Inflammatory macrophage treated with lipopolysaccharide for 4 hours (primary cell): Measurements from ENCODE around the gene CAMK1G.

Experiments used
- DNase-seq: peaks from one replicate; pipeline ENCODE4 v3.0.0-alpha.2; 2020

The CAMK1G gene

DNA sequence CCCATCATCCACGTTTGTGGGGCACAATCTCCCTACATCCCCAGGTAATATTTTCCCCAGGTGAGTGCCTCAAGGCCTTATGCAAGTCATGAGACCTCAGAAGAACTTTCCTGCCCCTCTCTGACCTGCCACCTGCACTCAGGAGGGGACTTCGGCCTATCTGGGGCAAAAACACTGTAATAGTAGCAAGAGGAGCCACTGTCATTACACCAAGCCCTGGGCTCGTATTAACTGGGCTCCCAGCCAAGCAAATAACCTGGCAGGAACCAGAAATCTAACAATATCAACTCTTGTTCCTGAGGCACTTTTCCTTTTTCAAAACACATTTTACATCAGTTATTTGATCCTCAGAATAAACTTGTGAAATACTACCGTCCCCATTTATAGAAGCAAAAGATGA, 37.8 kb downstream of the CAMK1G start:
- DNase-seq = no peak

DNA sequence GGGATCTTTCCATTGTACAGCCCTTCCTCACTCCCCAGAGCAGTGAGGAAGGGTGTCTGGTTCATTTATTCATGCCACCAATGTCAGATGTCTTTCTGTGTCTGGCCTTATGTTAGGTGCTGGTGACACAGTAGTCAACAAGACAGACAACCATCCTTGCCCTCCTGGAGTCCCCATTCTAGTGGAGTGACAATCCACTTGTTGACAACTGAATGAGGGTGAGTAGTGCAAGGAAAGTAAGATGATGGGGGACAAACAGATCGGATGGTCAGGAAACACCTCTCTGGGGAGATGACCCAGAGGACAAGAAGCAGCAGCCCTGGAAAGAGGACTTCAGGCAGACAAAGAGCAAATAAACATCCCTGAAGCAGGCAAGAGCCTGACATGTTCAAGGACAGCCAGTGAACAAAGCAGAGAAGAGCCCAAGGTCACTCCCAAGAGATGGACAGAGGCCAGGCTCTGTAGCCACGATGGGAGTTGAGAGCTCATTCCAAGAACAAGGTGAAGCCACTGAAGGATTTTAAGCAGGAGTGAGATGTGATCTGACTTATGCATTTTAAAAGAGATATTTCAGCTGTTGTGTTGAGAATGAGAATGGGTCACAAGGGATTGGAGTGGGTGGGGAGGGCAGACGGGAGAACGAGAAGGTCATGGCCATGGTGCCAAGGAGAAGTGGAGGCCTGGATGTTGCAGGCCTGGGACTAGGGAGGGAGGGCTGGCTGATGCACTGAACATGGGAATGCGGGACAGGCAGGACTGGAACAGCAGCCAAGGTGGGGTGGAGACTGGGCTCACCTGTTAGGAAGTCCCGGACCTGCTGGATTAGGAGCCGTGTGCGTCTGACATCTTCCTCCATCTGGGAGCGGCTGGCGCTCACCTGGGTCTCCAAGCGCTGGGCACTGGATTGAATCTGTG, 38.5 kb downstream of the CAMK1G start:
- DNase-seq = no peak

DNA sequence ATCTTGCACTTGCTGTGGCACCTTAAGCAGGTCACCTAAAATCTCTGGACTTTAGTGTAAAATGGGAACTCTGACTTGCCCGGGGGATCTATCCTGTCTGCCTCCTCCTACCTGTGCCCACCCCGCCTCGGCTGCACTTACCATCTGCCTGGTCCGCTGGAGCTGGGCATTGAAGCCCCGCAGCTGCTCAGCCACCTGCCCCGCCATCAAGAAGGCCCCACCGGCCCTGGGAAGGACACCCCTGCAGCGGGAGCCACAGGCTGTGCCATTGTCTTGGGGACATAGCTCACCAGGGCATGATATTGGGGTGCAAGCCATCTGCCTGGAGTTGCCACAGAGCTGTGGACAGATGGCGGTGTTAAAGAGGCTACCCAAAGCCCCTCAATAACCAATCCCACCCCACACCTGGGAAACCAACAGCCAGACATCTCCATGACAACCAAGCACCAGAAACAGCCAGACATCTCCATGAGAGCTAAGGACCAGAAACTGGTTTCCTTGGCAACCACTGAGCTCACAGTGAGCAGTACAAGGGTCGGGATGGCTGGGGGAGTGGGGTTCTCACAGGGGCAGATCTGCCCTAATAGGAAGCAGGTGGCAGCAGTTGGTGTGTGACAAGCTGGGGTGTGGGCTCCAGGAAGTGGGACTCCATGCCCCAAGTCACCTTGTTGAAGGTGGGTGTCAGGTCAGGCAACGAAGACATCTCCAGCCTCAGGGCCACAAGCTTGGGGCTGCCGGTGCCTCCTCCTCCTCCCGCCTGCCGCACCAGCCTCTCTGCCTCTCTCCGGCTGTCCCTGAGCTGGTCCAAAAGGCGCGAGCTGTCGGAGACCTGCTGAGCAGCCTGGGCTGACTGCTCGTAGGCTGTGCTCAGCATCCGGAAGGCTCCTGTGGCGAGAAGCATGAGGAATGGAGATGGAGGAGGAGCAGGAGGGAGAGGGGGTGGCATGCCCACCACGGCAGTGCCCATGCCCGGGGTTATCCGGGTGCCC, 39.6 kb downstream of the CAMK1G start:
- DNase-seq = no peak

DNA sequence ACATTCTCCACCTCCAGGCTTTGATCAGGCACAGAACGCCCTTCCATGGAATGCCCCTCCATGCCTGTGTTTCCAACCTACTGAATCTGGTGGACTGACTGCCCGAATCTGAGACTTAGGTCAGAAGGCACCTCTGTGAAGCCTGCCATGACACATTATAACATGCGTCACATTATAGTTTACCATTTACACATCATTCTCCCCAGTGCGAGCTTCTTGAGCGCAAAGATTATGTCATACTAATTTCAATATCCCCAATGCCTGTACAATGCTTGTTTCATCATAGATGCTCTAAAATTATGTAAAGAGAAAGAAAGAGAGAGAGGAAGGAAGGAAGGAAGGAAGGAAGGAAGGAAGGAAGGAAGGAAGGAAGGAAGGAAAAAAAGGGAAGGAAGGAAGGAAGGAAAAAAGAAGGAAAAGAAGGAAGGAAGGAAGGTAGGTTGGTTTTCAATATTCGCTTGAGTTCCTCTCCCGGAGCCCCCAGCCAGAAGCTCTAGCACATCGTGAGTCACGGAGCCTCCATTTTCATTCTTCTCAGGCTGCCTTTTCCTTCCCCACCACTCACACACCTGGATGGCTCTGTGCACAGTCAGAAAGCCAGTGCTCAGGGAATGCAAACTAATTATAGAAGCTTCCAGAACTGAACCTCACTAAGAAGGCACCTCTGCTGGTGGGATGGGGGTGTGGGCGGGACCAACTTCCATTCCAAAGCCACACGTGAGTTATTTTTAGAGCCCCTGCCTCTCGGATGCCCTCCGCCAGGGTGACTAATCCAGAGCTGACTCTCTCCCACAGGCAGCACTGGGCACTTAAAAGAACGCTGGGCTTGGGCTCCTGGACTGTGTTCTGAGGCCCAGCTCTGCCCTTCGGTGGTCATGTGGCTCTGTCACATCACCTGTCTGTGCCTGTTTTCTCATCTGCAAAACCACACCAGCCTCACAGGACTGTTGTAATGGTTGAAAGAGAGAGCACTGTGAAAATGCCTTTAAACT, 41.3 kb downstream of the CAMK1G start:
- peak; percentile 79 for DNase-seq

DNA sequence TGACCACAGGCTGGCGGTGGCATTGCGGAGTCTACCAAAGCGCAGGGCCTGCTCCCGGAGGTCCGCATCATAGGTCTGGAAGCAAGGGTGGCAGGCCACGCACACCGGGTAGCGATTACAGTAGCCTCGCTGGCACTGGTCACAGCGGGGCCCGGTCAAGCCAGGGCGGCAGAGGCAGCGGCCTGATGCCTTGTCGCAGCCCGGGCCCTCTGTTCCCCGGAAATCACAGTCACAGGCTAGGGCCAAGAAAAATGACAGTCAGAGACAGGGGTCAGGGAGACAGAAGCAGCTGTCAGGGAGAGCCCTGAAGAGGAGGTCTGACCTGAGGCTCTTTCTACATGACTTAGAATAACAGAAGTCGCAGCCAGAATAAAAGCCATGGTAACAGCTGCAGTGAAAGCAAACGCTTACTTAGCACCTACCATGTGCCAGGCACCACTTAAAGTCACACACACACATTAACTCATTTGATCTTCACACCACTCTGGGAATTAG, 42.3 kb downstream of the CAMK1G start:
- no peak for DNase-seq

DNA sequence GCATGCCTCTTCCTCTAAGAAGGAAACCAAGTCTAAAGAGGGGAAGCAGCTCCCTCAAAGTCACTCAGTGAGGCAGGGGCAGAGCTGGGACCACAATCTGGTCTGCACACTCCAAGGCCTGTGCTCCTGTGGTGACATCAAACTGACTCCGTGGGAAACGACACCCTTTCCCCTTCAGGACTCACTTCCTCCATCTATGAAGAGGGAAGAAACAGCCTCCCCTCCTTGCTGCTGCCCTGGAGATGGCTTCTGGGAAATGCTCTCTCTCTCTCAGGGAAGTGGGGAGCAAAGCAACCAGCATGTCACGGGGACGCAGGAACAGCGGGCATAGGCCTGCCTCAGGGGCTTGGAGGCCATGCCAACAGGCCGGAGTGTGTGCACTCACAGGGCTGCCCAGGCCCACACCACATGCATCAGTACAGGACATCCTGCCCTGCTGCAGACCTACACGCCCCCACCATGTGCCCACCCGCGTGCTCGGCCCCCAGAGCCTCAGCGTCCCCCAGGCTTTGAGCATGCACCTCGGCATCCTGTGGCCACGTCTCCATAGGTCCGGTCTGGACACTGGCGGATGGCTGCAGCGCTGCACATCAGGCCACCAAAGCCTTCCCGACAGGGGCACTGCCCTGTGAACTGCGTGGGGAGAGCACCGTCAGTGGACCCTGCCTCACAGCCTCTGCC, 43.0 kb downstream of the CAMK1G start:
- DNase-seq = peak; percentile 86

DNA sequence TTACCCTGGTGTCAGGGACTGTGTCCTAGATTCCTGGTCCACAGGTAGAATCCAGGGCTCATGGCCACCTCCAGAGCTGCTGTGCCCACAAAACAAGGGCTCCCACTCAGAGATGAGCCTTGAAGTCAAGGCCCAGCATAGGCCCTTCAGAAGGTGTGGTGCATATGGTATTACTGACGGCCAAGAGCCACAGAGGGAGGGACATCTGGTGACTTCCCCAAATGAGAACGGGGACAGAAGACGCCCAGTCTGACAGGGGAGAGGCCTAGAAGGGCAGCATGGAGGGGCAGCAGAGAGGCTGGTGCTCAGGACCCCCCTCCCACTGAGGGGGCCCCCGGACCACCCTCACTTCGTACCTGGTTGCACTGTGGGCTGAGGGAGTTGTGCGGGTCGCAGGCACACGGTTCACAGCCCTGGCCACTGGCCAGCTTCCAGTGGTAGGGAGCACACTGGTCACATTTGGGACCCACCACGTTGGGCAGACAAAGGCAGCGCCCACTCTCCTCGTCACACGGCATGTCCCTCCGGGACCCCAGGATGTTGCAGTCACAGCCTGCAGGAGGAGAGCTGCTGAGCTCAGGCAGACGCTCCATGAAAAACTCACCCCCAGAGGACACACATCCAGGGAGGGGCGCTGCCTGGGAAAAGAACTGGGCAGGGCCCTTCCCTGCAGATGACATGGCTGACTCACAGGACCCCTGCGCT, 43.7 kb downstream of the CAMK1G start:
- DNase-seq = peak; percentile 69

DNA sequence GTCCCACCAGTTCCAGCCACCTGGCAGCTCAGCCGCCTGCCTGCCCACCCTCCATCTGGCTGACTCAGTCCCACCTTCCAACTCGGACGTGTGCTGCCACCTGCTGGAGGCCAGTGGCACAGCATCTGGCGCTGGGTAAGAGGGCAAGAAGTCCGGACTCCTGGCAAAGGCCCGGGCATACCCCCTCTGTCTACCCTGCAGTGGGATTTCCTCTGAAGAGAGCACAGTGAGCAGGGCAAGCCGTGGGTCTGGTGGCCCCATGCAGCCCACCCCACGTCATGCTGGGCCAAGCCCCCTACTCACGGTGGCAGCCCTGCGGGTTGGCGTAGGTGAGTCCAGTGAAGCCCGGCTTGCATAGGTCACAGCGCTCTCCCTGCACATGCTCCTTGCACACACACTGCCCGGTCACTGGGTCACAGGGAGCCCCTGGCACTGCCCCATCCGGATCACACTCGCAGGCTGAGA, 44.2 kb downstream of the CAMK1G start:
- DNase-seq = peak; percentile 70

DNA sequence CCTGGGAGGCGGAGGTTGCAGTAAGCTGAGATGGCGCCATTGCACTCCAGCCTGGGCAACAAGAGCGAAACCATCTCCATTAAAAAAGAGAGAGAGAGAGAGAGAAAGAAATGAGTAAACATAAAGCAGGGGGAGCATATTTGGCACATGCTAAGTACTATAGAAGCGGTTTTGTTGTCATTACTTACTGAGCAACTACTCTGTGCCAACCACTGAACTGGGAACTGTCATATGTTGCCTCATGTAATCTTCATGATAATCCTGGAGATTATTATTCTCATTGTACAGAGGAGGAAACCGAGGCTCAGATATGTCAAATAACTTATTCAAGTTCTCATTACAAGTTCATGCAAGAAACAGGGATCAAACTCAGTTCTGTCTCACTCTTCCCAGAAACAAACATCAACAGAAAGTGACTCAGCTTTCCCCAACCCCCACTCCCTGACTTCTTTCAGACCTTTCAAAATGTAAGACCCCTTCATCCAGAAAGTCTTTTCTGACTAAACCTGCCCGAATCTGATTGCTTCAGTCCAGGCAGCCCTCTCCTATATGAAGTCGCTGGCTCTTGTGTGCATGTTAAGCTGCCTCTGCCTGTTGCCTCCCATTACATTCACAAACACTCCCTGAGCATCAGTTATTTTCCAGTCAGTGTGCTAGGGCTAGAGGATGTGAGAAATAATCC, 45.2 kb downstream of the CAMK1G start:
- DNase-seq = no peak

DNA sequence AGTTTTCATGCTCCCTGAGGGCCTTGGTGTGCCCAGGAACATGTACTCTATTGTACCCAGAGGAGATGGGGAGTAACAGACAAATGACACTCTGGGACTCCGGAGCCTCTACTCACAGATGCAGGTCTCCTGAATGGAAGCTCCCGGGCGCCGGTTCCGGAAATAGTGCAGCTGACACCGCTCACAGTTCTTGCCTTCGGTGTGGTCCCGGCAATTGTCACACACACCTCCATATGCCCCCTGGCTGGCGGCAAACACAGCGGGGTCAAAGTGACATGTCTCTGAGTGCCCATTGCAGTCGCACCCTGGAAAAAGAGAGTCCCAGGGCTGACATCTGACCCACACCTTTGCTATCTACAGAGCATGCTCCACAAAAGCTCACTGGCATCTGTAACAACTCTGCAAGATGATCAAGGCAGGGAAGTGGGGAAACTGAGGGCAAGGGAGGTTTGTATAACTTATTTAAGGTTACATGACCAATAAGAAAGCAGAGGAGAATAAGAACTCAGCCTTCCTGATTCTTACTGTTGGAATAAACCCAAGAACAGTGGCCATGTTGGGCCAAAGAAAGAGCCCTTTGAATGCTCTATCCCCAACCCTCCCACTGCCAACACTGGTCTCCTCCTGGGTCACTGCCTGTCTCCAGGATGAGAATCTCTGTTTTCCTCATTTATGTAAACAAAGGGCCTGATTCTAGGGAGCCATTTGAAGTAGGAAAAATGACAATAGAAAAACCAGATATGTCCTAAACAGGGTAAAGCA, 46.3 kb downstream of the CAMK1G start:
- no peak for DNase-seq

DNA sequence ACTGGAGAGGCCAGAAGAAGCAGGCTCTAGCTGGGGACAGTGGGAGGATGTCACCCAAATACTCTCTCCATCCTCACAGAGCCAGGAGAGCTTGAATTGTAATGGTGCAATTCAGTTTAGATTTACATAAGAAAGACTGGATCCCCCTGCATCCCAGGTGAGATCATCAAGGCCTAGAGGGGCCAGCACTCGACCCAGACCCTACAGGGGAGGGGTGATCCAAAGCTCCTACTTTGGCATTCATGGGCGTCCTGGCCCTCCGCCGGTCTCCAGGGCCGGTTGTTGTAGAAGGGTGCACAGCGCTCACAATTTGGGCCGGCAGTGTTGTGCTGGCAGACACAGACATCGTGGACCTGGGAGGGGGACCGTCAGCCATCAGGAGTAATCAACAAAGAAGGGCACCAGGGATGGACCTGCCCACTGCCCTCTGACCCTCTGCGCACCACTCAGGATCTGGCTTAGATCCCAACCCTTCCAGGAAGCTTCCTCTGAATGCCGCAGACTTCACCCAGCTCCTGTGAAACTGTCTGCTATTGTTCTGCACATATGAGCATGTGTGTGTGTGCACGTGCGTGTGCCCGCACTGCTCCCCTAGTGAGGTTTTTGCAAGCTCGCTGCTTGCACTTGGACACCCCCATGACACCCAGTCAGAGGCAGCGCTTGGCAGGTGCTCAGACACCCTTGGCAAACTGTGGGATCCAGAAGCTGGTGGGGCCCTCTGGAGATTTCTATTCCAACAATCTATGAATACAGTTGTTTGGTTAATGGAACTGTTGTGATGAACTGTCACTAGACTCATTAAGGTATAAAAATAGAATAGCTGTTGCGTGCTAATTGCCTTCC, 47.1 kb downstream of the CAMK1G start:
- DNase-seq = no peak

DNA sequence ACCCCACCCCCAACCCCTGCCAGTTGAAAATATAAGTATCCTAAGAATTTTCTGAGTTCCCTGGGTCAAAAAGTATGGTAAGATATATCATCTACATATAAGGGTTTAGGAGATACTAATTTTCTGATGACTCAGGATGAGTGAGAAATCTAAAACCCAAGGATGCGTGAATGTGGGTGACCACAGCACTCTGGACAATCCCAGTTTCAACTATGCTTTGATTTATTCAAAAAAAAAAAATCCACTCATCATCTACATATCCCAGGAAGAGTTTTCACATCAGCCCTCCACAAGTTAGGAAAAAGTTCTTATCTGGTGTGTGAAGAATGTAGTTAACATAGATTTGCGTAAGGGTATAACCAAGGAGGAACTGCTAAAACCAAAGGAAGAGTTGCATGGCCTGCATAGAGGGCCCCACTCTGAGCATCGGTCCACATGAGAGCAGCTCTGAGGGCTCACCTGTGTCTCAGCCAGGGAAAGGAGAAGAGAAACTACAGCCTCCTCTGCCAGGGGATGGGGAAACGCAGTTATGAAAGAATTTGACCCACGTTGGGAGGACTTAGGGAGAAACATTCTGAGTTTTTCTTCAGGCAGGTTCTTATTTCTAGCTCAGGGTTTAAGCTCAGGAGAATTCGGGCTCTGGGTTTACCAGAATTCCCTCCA, 50.0 kb downstream of the CAMK1G start:
- no peak for DNase-seq

DNA sequence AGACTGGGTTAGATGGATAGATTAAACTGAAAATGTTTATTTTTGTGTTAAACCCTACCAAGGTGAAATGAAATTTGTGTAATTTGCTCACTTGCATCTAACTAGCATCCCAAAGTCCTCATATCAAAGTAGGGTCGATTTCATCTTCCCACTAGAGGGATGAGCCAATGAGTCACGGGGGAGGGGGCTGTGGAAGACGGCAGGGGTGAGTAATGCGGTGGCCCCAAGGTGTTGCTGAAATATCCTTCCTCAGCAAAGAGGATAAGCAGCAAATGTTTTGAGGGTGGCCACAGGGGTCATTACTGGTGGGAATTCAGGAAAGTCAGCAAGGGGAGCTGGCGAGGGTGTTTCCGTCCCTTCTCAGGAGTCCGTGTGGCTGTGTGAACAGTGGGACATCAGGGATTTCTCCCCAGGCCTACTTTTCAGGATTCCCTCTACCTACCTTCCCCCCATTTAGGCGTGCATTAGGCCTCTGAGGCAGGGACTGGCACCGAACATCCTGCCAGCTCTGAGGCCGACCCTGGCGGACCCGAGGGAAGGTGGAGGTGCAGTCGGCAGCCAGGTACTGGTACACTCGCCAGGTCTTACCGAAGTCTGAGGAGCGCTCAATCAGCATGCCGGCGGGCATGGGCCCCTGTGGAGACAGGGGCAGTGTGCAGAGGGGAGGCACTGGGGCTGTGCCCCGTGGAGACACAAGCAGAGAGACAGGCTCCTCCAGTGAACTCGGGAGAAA, 50.7 kb downstream of the CAMK1G start:
- no peak for DNase-seq

DNA sequence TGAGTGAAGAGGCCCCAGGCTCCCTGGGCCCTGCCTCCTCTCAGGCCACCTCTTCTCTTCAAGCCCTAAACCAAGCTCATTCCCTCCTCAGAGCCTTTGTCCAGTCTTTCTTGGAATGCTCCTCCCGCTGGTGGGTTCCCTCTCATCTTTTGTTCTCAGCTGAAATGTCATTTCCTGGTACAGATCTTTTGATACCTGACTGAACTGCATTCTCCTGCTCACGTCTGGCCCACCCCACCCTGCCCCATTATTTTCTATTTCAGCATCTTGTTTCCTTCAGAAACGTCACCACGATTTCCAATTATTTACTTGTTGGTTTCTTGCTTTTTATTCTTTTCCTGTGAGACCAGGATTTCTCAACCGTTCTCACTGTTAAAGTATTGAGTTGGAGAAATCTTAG, 52.3 kb downstream of the CAMK1G start:
- DNase-seq = no peak

DNA sequence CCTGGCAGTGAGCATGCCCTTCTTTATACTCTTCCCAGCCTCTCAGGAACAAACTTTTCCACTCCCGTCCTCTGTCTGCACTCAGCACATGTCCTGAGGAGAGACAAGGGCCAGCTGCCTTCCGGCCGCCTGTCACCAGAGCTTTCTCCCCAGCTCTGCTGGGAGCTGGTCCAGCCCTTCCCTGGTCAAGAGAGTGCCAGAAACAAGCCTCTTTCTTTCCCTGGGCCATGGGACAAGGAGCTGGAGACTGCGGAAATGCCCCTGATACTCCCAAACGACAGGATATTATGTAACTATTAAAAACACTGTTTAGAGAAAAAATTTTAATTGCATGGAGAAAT, 58.3 kb downstream of the CAMK1G start:
- no peak for DNase-seq

DNA sequence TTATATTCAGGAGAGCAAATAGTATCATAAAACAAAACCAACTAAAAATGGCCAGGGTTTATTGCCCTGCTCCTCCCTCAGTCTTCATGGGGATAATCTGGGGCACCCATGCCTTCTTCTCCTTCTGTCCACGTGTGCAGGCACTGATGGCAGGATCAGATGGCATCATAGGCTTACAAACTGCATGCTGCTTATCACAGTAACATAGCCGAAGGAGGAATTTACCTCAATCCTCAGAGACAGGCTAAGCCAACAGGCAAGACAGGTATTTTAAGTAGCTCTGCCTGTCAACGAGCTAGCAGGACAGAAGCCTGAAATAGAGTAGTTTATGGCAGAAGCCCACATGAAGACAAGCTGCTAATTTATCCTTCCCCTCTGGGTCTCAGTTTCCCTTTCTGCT, 59.3 kb downstream of the CAMK1G start:
- no peak for DNase-seq
